Psoas muscle (tissue), 8 donors: ENCODE data around the gene SRXN1. TPM values are rescaled to one million over a fixed set of nuclear protein-coding genes. Genes with fewer than 3 reads are reported as not detected.

Experiments
- ATAC-seq, 4 donors: fragments of 200-7000 bp; cut with Tn5 transposase; one replicate each; pipeline ENCODE4 v1.9.1; 2020; ENCODE audit warnings: moderate library complexity in 3 of 4, mild to moderate bottlenecking in 2 of 4
- DNase-seq, 2 donors: peaks; one replicate each; pipeline ENCODE4 v3.0.0-alpha.2; 2020
- H3K27ac ChIP-seq: fragments of 200-600 bp; one replicate; pipeline ENCODE4 v1.8.0; 2022
- H3K27me3 ChIP-seq, 3 donors: fragments of 200-600 bp in 1 of 3; one replicate each; pipeline versions ENCODE4 v1.6.1 to v1.8.0; 2013 to 2022; ENCODE audit warnings: low read length in 2 of 3, mild to moderate bottlenecking in 2 of 3, moderate library complexity in 1 of 3; ENCODE audit not compliant: insufficient read depth in 3 of 3
- H3K36me3 ChIP-seq, 2 donors: fragments of 200-600 bp in 1 of 2; one replicate each; pipeline versions ENCODE4 v1.6.1 to v1.8.0; 2013 to 2022; ENCODE audit warnings: low read depth in 1 of 2, mild to moderate bottlenecking in 1 of 2, moderate library complexity in 1 of 2; ENCODE audit not compliant: insufficient read depth in 1 of 2
- H3K4me1 ChIP-seq: fragments of 200-600 bp; one replicate; pipeline ENCODE4 v1.8.0; 2022
- H3K4me3 ChIP-seq: fragments of 200-600 bp; one replicate; pipeline ENCODE4 v1.8.0; 2022; ENCODE audit warnings: mild to moderate bottlenecking
- H3K9me3 ChIP-seq: fragments of 200-600 bp; one replicate; pipeline ENCODE4 v1.8.0; 2022
- CTCF ChIP-seq: fragments of 200-600 bp; IDR thresholded peaks from one replicate; pipeline ENCODE4 v1.8.0; 2022; ENCODE audit warnings: antibody characterized with exemption
- WGBS, 3 donors: extraction: QIAGEN DNeasy Blood & Tissue Kit; methylation state at CpG; one replicate each; pipeline versions ENCODE4 v1.1.6 to v1.1.7; 2013; 5-methylcytosine and 5-hydroxymethylcytosine counted together
- intact Hi-C, 2 donors: fragments of 100-400 bp; cut with DNase I; formaldehyde crosslinking; loops; one replicate each; pipeline versions ENCODE4 v1.11.0 to v1.14.2; 2022
- polyA plus RNA-seq, 3 donors: library from polyadenylated mRNA; stranded (reverse); fragments of 200-250 nt; gene quantifications; one replicate each; pipeline ENCODE4 v1.2.3, GENCODE V29; 2013
- total RNA-seq, 4 donors: library from RNA; stranded (reverse); fragmentation: NEBNext Ultra II Directional in 2 of 4; extraction: Animal tissue kit (Norgen Biotek cat#: 25700) in 2 of 4; gene quantifications; one replicate each; pipeline versions ENCODE4 v1.2.1 to v1.2.4, GENCODE V29; 2021 to 2023
- donor health status: healthy with polysubstance abuse.
- donor health status: DM: no; HTN: no; CAD: no; lungs with moderate emphysema.
- donor health status: Bipolar disorder and iron deficiency.
- donor health status: healthy.
- donor health status: DM: yes; HTN: yes; CAD: no.
- donor health status: DM: no; HTN: no; CAD: no.
- donor health status: DM: no; HTN: no; CAD: no.
- donor health status: DM: yes; HTN: yes; CAD: no.

SRXN1 gene
- total and polyA plus RNA-seq, 7 donors = 30.7 to 172 (median 69.6) TPM

- intact Hi-C loops = loop anchor here (5.0 to 10.0 kb wide), 4 partner anchors 75 to 182 kb away; partner anchors contain the start of gene FAM110A (in 1 of the 2)
- WGBS, 3 donors = 2 to 3% (median 3%) methylated on average over 24 to 36 of the region's 36 CpGs
Observed at GRCh38 chr20:652615-653109, 338 bp downstream of the SRXN1 start.

GRCh38 chr20:651713-652614 is 1.0 kb downstream of the SRXN1 start:
- Histone ChIP-seq H3K27ac (peak overlapping the region; percentile 89), H3K9me3 (no peaks in the 10 kb centered on the region), H3K4me1 (peaks cover 11% of the 10 kb centered on the region), H3K36me3 (peaks cover 18 to 44% of the 10 kb centered on the region in 2 donors), H3K4me3 (peak overlapping the region; percentile 85), H3K27me3 (no peaks in the 10 kb centered on the region)
- 45 to 51% (median 46%) methylated on average over 20 of the region's 20 CpGs for WGBS, 3 donors
- DNase-seq = no peak
- ATAC-seq = peak in 3 of 4 donors; percentile 12 to 29 (median 15)
- intact Hi-C loops = loop anchor here (5.0 to 10.0 kb wide), 4 partner anchors 75 to 183 kb away; partner anchors contain the start of gene FAM110A (in 1 of the 2)
- no peak for TF ChIP-seq CTCF

More at GRCh38 chr20:652615-653109, 338 bp downstream of the SRXN1 start:
- peaks cover 11% of the 10 kb centered on the region for H3K4me1 ChIP-seq
- ATAC-seq (peak in 3 of 4 donors; percentile 0 to 8 (median 1)), DNase-seq (no peak)
- peak overlapping the region; percentile 85 for H3K4me3 ChIP-seq
- H3K27me3 ChIP-seq = no peaks in the 10 kb centered on the region
- H3K27ac ChIP-seq = peak overlapping the region; percentile 89
- TF ChIP-seq CTCF = no peak
- no peaks in the 10 kb centered on the region for H3K9me3 ChIP-seq
- peaks cover 18 to 37% of the 10 kb centered on the region in 2 donors for H3K36me3 ChIP-seq

- intact Hi-C loops = loop anchor here (5.0 to 10.0 kb wide), 4 partner anchors 76 to 184 kb away; partner anchors contain the start of gene FAM110A (in 1 of the 2)
- no peak for DNase-seq
Observed at GRCh38 chr20:650954-651353, 2.0 kb downstream of the SRXN1 start.

GRCh38 chr20:650281-650680 is 2.7 kb downstream of the SRXN1 start:
- H3K4me1 ChIP-seq = peaks cover 11% of the 10 kb centered on the region
- 84 to 87% (median 86%) methylated on average over 5 of the region's 5 CpGs for WGBS, 3 donors

More at GRCh38 chr20:650954-651353, 2.0 kb downstream of the SRXN1 start:
- Histone ChIP-seq H3K9me3 (no peaks in the 10 kb centered on the region), H3K36me3 (peaks cover 18 to 50% of the 10 kb centered on the region in 2 donors), H3K4me3 (peak overlapping the region; percentile 85), H3K27me3 (no peaks in the 10 kb centered on the region), H3K27ac (peak overlapping the region; percentile 89), H3K4me1 (peaks cover 11% of the 10 kb centered on the region)
- 58 to 68% (median 68%) methylated on average over 5 of the region's 5 CpGs for WGBS, 3 donors
- ATAC-seq = no peak
- peak; percentile 20 for TF ChIP-seq CTCF

More at GRCh38 chr20:650281-650680, 2.7 kb downstream of the SRXN1 start:
- DNase-seq = peak in 1 of 2 donors; percentile 19
- Histone ChIP-seq H3K4me3 (peak overlapping the region; percentile 85), H3K36me3 (peaks cover 18 to 50% of the 10 kb centered on the region in 2 donors), H3K27me3 (no peaks in the 10 kb centered on the region), H3K27ac (no peak overlapping the region), H3K9me3 (no peaks in the 10 kb centered on the region)
- ATAC-seq = no peak
- TF ChIP-seq CTCF = no peak
- intact Hi-C loops = loop anchor here (5.0 to 10.0 kb wide), 4 partner anchors 77 to 185 kb away; partner anchors contain the start of gene FAM110A (in 1 of the 2)
